NT2/D1 (cell line): ENCODE data around the gene SFSWAP.

Experiments
- DNase-seq: peaks from one replicate; pipeline ENCODE4 v3.0.0-alpha.2; 2011; ENCODE audit warnings: low read depth, low spot score
- H3K27me3 ChIP-seq: 2 replicates; pipeline ENCODE4 v1.6.0; 2011; ENCODE audit warnings: mild to moderate bottlenecking; ENCODE audit not compliant: insufficient read length, insufficient read depth
- H3K36me3 ChIP-seq: 2 replicates; pipeline ENCODE4 v1.6.1; 2011; ENCODE audit warnings: mild to moderate bottlenecking, low read length, mixed read lengths; ENCODE audit not compliant: insufficient read depth, insufficient read length
- H3K4me1 ChIP-seq: 2 replicates; pipeline ENCODE4 v1.5.1; 2011; ENCODE audit not compliant: insufficient read depth, insufficient read length
- H3K4me3 ChIP-seq: 2 replicates; pipeline ENCODE4 v1.5.1; 2011; ENCODE audit warnings: low read depth; ENCODE audit not compliant: insufficient read length
- H3K9ac ChIP-seq: 2 replicates; pipeline ENCODE4 v1.6.0; 2011; ENCODE audit warnings: low read depth; ENCODE audit not compliant: insufficient read length
- H3K9me3 ChIP-seq: 2 replicates; pipeline ENCODE4 v1.5.1; 2011; ENCODE audit warnings: mild to moderate bottlenecking, low read length; ENCODE audit not compliant: insufficient read depth
- SUZ12 ChIP-seq: IDR thresholded peaks from 2 replicates; pipeline ENCODE4 v1.6.1; 2011; ENCODE audit not compliant: insufficient read length, insufficient read depth; ENCODE audit errors: extremely low read depth
- YY1 ChIP-seq: IDR thresholded peaks from 2 replicates; pipeline ENCODE4 v1.6.1; 2011; ENCODE audit not compliant: insufficient read length, insufficient read depth
- ZNF274 ChIP-seq: IDR thresholded peaks from 2 replicates; pipeline ENCODE4 v1.6.1; 2011; ENCODE audit warnings: mild to moderate bottlenecking, low read depth, low read length

The SFSWAP gene

DNA sequence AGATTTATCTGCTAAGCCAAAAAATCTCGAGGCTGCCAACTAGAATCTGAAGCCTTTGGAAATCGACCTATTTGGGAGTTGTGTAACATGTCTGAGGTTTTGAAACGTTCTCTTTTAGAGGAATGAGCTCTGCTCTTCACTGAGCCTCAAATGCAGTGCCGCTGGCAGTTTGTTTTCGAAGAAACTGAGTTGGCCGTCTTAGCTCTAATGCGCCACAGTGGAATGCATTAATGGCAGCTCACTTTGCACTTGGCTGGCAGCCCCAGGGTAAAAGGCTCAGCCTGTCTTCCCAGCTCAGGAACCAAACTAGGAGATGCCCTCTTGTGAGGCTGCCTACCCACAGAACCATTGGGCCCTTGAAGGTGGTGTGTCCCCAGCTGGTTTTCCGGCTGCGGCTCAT lies 53.8 kb downstream of the SFSWAP start:
- no peak overlapping the region for H3K4me3 ChIP-seq
- peaks cover 78% of the 10 kb centered on the region for H3K36me3 ChIP-seq
- no peak for DNase-seq
- no peaks in the 10 kb centered on the region for H3K9me3 ChIP-seq
- H3K9ac ChIP-seq = no peak overlapping the region
- TF ChIP-seq SUZ12 (no peak), YY1 (no peak), ZNF274 (no peak)
- no peaks in the 10 kb centered on the region for H3K27me3 ChIP-seq
- H3K4me1 ChIP-seq = no peaks in the 10 kb centered on the region

DNA sequence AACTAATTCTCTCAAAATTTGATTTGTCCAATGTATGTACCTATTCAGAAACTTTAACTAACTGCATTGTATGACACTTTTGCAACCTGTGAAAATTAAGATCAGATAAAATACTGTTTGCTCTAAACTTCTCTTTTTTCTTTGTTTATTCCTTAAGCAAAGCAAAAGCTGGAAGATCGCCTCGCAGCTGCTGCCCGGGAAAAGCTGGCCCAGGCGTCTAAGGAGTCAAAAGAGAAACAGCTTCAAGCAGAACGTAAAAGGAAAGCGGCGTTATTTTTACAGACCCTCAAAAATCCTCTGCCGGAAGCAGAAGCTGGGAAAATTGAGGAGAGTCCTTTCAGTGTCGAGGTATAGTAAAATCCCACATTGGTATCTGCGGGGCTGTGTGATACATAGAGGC lies 55.1 kb downstream of the SFSWAP start:
- Histone ChIP-seq H3K4me1 (peaks cover 2% of the 10 kb centered on the region), H3K27me3 (no peaks in the 10 kb centered on the region), H3K4me3 (no peak overlapping the region), H3K9ac (no peak overlapping the region), H3K36me3 (peaks cover 84% of the 10 kb centered on the region), H3K9me3 (no peaks in the 10 kb centered on the region)
- no peak for DNase-seq
- no peak for TF ChIP-seq YY1
- TF ChIP-seq SUZ12 = no peak
- TF ChIP-seq ZNF274 = no peak

DNA sequence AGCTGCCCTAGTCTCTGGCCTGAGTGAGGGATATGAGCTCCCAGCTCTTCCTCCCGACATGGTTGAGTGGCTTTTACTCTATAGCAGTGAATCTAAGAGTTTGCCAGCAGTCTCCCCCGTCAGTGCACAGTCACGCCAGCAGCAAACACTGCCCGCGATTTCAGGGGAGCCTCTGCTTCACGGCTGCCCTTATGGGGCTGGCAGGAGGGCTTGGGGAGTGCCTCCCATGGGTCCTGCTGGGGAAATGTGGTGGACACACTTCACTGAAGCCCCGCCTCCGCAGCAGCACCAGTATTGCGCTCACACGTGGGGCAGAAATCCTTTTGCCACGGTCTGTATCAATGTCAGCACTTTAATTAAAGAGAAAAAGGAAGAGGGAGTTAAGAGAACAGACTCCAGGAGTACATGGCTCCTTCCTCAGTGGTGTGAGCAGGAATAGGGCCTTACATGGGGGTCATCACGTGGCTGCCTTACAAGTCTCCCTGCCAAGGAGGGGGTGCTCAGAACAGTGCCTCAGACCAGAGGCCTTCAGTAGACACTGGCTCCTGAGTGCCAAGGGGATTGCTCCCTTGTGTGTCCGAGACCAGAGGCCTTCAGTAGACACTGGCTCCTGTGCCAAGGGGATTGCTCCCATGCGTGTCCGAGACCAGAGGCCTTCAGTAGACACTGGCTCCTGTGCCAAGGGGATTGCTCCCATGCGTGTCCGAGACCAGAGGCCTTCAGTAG lies 55.7 kb downstream of the SFSWAP start:
- Histone ChIP-seq H3K4me1 (peaks cover 2% of the 10 kb centered on the region), H3K9ac (no peak overlapping the region), H3K36me3 (peaks cover 84% of the 10 kb centered on the region), H3K27me3 (no peaks in the 10 kb centered on the region), H3K4me3 (no peak overlapping the region), H3K9me3 (no peaks in the 10 kb centered on the region)
- no peak for DNase-seq
- TF ChIP-seq ZNF274 (no peak), YY1 (no peak), SUZ12 (no peak)

DNA sequence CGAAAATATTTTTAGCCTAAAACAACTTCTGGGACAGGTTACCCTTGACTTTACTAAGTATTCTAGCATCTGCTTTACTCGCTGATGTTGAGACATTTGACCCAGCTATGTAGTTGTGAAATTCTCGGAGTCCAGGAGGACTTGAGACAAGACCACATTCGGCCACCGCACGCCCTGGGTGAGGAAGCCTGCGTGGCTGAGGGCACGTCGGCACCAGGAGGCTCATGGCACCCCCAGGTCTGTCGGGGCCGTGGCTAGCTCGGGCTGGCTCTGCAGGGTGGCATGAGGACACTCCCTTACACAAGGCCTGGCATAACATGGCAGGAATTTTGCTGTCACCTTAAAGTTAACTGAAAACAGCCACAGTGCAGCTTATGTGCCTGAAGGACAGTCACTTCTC lies 59.2 kb downstream of the SFSWAP start:
- DNase-seq = no peak
- no peak for TF ChIP-seq SUZ12
- no peak for TF ChIP-seq YY1
- no peak for TF ChIP-seq ZNF274
- Histone ChIP-seq H3K27me3 (no peaks in the 10 kb centered on the region), H3K9me3 (no peaks in the 10 kb centered on the region), H3K4me1 (peaks cover 8% of the 10 kb centered on the region), H3K36me3 (peaks cover 85% of the 10 kb centered on the region), H3K4me3 (no peak overlapping the region), H3K9ac (no peak overlapping the region)

DNA sequence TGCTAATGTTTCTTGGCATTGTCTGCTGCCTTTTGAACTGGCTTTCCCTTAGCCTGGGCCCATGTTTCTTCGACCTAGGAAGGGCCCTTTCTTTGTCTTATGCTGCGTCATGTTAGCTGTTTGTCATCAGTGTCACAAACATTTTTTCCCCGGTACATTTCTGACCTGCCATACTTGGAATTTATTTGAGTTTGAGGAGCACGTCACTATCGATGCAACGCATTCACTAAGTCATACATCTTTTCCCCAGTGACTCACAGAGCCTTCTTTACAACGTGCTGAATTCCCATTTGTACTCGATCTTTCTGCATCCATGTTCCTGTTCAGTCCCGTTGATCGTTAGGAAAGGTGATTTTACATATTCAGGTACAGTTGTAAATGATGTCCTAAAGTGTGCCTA lies 61.1 kb downstream of the SFSWAP start:
- DNase-seq = no peak
- H3K36me3 ChIP-seq = peaks cover 79% of the 10 kb centered on the region
- TF ChIP-seq ZNF274 = no peak
- no peak for TF ChIP-seq SUZ12
- TF ChIP-seq YY1 = no peak
- H3K27me3 ChIP-seq = no peaks in the 10 kb centered on the region
- no peak overlapping the region for H3K4me3 ChIP-seq
- H3K9ac ChIP-seq = no peak overlapping the region
- H3K9me3 ChIP-seq = no peaks in the 10 kb centered on the region
- H3K4me1 ChIP-seq = peaks cover 8% of the 10 kb centered on the region

DNA sequence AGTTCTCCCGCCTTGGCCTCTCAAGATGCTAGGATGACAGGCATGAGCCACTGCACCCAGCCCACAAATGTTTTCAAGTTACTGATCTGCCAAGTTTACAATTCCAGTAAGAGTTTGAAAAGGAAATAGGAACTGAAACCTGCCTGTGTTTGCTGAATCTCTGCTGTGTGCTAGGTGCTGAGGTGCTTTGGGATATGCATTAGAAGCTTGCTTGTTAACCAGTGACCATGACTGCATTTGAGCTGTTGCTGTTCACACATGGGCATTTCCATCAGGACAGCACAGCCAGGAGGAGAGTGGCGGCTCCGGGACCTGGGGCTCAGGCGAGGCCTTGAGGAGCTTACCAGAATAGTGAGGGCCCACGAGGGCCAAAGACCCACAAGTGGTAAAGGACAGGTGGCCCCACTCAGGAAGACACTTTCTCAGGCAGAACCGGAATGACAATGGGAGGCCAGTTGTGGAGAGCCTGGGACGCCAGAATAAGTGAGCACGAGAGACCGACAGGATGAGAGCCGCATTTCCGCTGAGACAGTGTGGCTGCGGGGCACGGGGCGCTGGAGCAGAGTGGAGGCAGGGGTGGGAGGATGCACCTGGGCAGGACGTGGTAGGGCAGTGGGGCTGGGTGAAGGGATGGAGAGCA lies 62.8 kb downstream of the SFSWAP start:
- DNase-seq = no peak
- H3K9ac ChIP-seq = no peak overlapping the region
- peaks cover 73% of the 10 kb centered on the region for H3K36me3 ChIP-seq
- no peak for TF ChIP-seq ZNF274
- no peak for TF ChIP-seq YY1
- no peak for TF ChIP-seq SUZ12
- no peak overlapping the region for H3K4me3 ChIP-seq
- no peaks in the 10 kb centered on the region for H3K27me3 ChIP-seq
- no peaks in the 10 kb centered on the region for H3K9me3 ChIP-seq
- peaks cover 8% of the 10 kb centered on the region for H3K4me1 ChIP-seq

DNA sequence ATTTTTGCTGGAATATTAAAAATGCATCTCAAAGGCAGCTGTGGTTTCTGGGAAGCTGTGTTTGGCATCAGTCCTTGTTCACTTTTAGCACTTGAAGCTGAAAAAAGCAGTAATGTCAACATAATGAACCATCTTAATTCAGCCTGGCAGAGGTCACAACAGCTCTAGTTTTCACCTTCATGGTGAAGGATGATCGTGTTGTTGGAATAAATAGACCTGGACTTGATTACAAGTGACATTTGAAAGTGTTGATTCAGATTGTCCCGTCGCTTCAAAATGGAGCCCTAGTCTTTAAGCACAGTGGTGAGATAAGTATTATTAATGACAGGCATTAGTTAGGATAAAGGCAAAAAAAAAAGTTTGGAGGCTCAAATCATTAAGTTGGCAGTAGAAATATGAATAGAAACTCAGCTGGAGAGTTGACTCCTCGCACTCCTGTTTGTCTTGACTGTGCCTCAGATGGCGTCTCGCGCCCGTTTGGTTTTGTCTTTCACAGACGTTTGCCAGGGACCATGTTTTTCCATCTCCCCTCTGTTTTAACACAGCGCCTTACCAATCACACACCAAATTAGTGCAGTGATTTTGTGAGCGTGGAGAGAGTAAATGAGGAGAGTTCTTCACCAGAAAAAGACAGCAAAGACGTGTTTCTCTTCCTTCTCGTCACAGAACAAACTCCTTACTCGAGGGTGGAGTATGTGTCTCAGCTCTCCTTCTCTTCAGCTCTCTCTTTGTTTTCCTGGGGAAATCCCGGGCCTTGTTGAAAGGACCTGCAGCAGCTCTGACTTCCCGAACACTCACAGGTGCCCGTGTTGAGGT lies 63.9 kb downstream of the SFSWAP start:
- Histone ChIP-seq H3K36me3 (peaks cover 77% of the 10 kb centered on the region), H3K4me3 (no peak overlapping the region), H3K4me1 (peaks cover 8% of the 10 kb centered on the region), H3K9ac (no peak overlapping the region), H3K9me3 (no peaks in the 10 kb centered on the region), H3K27me3 (no peaks in the 10 kb centered on the region)
- DNase-seq = no peak
- TF ChIP-seq SUZ12 = no peak
- TF ChIP-seq YY1 = no peak
- no peak for TF ChIP-seq ZNF274
